Peyer's patch (tissue), 4 donors: Measurements from ENCODE around the gene JADE3.

Experiments used
- CTCF ChIP-seq, 6 experiments: fragments of 450-650 bp in 4 of 6; fragments of 200-600 bp in 2 of 6; sonication (generic) in 1 of 6; IDR thresholded peaks; one replicate each; pipeline ENCODE4 v1.5.1; 2017 to 2019; ENCODE audit warnings: antibody characterized with exemption in 6 of 6, mild to moderate bottlenecking in 3 of 6, moderate library complexity in 1 of 6
- POLR2A ChIP-seq, 2 donors: fragments of 450-650 bp; IDR thresholded peaks; one replicate each; pipeline ENCODE4 v1.5.1; 2017; ENCODE audit warnings: antibody characterized with exemption in 2 of 2, mild to moderate bottlenecking in 2 of 2, moderate library complexity in 2 of 2

- TF ChIP-seq CTCF (IDR thresholded peaks at IDR 0.05) (no peak), POLR2A (IDR thresholded peaks at IDR 0.05) (no peak)
Measured at GRCh38 chrX:47101206-47101605, 189.0 kb downstream of the JADE3 start.
